ENCODE results near the gene ZRANB3.

ZRANB3 gene

GRCh38 chr2:135162786-135163185 lies 368.2 kb downstream of the ZRANB3 start (continued):
- no peak for TF ChIP-seq ZBTB26 (tag by site-specific recombination; optimal IDR thresholded peaks at IDR 0.05)
- TF ChIP-seq ZBTB49 (tag by site-specific recombination; IDR thresholded peaks at IDR 0.05; ENCODE audit: low read depth): no peak

- Histone ChIP-seq H3K9me3 (ENCODE audit: control insufficient read depth, insufficient read depth, low read depth, low read length) (no peaks in the 10 kb centered on the region), H3K4me3 (ENCODE audit: low read depth, low read length) (no peak overlapping the region), H3K36me3 (ENCODE audit: control insufficient read depth in 2 of 2, insufficient read depth in 1 of 2, low read length in 2 of 2) (peaks cover 27 to 67% of the 10 kb centered on the region in 2 experiments), H3K4me1 (ENCODE audit: control insufficient read depth, insufficient read depth, low read length) (no peaks in the 10 kb centered on the region), H3K27ac (ENCODE audit: extremely low read depth, low read depth, low read length) (no peak overlapping the region)
- ChIA-PET CTCF (no interaction called here), POLR2A (no interaction called here)
- TF ChIP-seq WT1 (tag by site-specific recombination; IDR thresholded peaks at IDR 0.05) (no peak), ZBTB6 (tag by site-specific recombination; IDR thresholded peaks at IDR 0.05) (no peak), ZNF48 (tag by site-specific recombination; IDR thresholded peaks at IDR 0.05) (no peak), ZNF354C (tag by site-specific recombination; IDR thresholded peaks at IDR 0.05; ENCODE audit: borderline replicate concordance, low read depth) (no peak), REST (tag by site-specific recombination; IDR thresholded peaks at IDR 0.05) (no peak), ZNF561 (tag by site-specific recombination; IDR thresholded peaks at IDR 0.05; ENCODE audit: borderline replicate concordance) (no peak)
Observed at GRCh38 chr2:135162377-135162776, 368.6 kb downstream of the ZRANB3 start.

GRCh38 chr2:135159191-135159590 lies 371.8 kb downstream of the ZRANB3 start:
- H3K4me1 ChIP-seq (ENCODE audit: control insufficient read depth, insufficient read depth, low read length): no peaks in the 10 kb centered on the region
- no peaks in the 10 kb centered on the region for H3K9me3 ChIP-seq (ENCODE audit: control insufficient read depth, insufficient read depth, low read depth, low read length)
- peaks cover 33 to 66% of the 10 kb centered on the region in 2 experiments for H3K36me3 ChIP-seq (ENCODE audit: control insufficient read depth in 2 of 2, insufficient read depth in 1 of 2, low read length in 2 of 2)
- ChIA-PET POLR2A (no interaction called here), CTCF (no interaction called here)
- H3K27ac ChIP-seq (ENCODE audit: extremely low read depth, low read depth, low read length): no peak overlapping the region
- H3K4me3 ChIP-seq (ENCODE audit: low read depth, low read length): no peak overlapping the region
- TF ChIP-seq ZIC2 (tag by site-specific recombination; IDR thresholded peaks at IDR 0.05) (no peak), ZNF830 (tag by site-specific recombination; IDR thresholded peaks at IDR 0.05; ENCODE audit: low read depth) (no peak), ZNF157 (tag by site-specific recombination; IDR thresholded peaks at IDR 0.05) (no peak), ZNF623 (tag by site-specific recombination; IDR thresholded peaks at IDR 0.05) (no peak), ZBTB21 (tag by site-specific recombination; IDR thresholded peaks at IDR 0.05) (no peak), ZNF555 (tag by site-specific recombination; conservative IDR thresholded peaks at IDR 0.05) (no peak), ZFP37 (tag by site-specific recombination; IDR thresholded peaks at IDR 0.05) (no peak), ZNF133 (tag by site-specific recombination; IDR thresholded peaks at IDR 0.05) (no peak), ZNF121 (tag by site-specific recombination; IDR thresholded peaks at IDR 0.05) (no peak), ZSCAN5A (tag by site-specific recombination; IDR thresholded peaks at IDR 0.05) (no peak), MYNN (tag by site-specific recombination; IDR thresholded peaks at IDR 0.05; ENCODE audit: borderline replicate concordance) (no peak), INSM2 (tag by site-specific recombination; IDR thresholded peaks at IDR 0.05) (no peak), ZNF561 (tag by site-specific recombination; IDR thresholded peaks at IDR 0.05; ENCODE audit: borderline replicate concordance) (no peak), ZNF174 (tag by site-specific recombination; IDR thresholded peaks at IDR 0.05) (no peak), ZNF324 (tag by site-specific recombination; IDR thresholded peaks at IDR 0.05) (no peak)
